Neural progenitor cell (in vitro differentiated cells): ENCODE results near the gene LPIN2. TPM values are rescaled to one million over a fixed set of nuclear protein-coding genes. Genes with fewer than 3 reads are reported as not detected.
A peak's percentile ranks its signal among the peaks of the same experiment; 100 is the strongest.

ENCODE experiments used
- DNase-seq: peaks from one replicate; pipeline ENCODE4 v3.0.0-alpha.2; 2016; ENCODE audit warnings: low spot score
- H2AFZ ChIP-seq: fragments of 200-600 bp; sonication (generic); replicated peaks from 2 replicates; pipeline ENCODE4 v1.6.1; 2016; ENCODE audit warnings: antibody characterized with exemption
- H3F3A ChIP-seq: fragments of 200-600 bp; sonication (generic); 2 replicates; pipeline ENCODE4 v1.6.1; 2016; ENCODE audit warnings: antibody characterized with exemption, low read depth
- H3K27ac ChIP-seq: fragments of 200-600 bp; sonication (generic); 2 replicates; pipeline ENCODE4 v1.5.1; 2016; ENCODE audit warnings: mild to moderate bottlenecking
- H3K27me3 ChIP-seq: fragments of 200-600 bp; sonication (generic); 2 replicates; pipeline ENCODE4 v1.6.1; 2016; ENCODE audit warnings: mild to moderate bottlenecking, moderate library complexity
- H3K36me3 ChIP-seq: fragments of 200-600 bp; sonication (generic); 2 replicates; pipeline ENCODE4 v1.5.1; 2016
- H3K4me1 ChIP-seq: fragments of 200-600 bp; sonication (generic); 2 replicates; pipeline ENCODE4 v1.6.1; 2016; ENCODE audit warnings: mixed run types
- H3K4me2 ChIP-seq: fragments of 200-600 bp; sonication (generic); 2 replicates; pipeline ENCODE4 v1.6.1; 2016
- H3K4me3 ChIP-seq: fragments of 200-600 bp; sonication (generic); 2 replicates; pipeline ENCODE4 v1.5.1; 2016
- H3K79me2 ChIP-seq: fragments of 200-600 bp; sonication (generic); 2 replicates; pipeline ENCODE4 v1.6.1; 2016; ENCODE audit warnings: low read depth
- H3K9ac ChIP-seq: fragments of 200-600 bp; sonication (generic); 2 replicates; pipeline ENCODE4 v1.6.1; 2016
- H3K9me3 ChIP-seq: fragments of 200-600 bp; sonication (generic); 2 replicates; pipeline ENCODE4 v1.5.1; 2016; ENCODE audit warnings: low read depth
- H4K20me1 ChIP-seq: fragments of 200-600 bp; sonication (generic); 2 replicates; pipeline ENCODE4 v1.6.1; 2016; ENCODE audit warnings: low read depth
- H3K27ac Mint-ChIP-seq: 3 replicates; pipeline ENCODE4 v1.8.0; 2021; ENCODE audit warnings: mixed read lengths
- H3K27me3 Mint-ChIP-seq: 2 replicates; pipeline ENCODE4 v1.8.0; 2022; ENCODE audit warnings: low read depth, mild to moderate bottlenecking, inconsistent platforms, moderate library complexity, mixed read lengths; ENCODE audit not compliant: insufficient read depth
- H3K36me3 Mint-ChIP-seq: 3 replicates; pipeline ENCODE4 v1.8.0; 2021; ENCODE audit warnings: mixed read lengths
- H3K4me1 Mint-ChIP-seq: 3 replicates; pipeline ENCODE4 v1.8.0; 2021; ENCODE audit warnings: mixed read lengths
- H3K4me3 Mint-ChIP-seq: 3 replicates; pipeline ENCODE4 v1.8.0; 2021; ENCODE audit warnings: mild to moderate bottlenecking, moderate library complexity, mixed read lengths
- H3K9me3 Mint-ChIP-seq: 3 replicates; pipeline ENCODE4 v1.8.0; 2020; ENCODE audit warnings: mixed read lengths
- CTCF ChIP-seq: fragments of 200-600 bp; sonication (generic); IDR thresholded peaks from 2 replicates; pipeline ENCODE4 v1.5.1; 2017; ENCODE audit warnings: antibody characterized with exemption, mild to moderate bottlenecking
- EZH2 ChIP-seq: fragments of 200-600 bp; sonication (generic); IDR thresholded peaks from 2 replicates; pipeline ENCODE4 v1.6.1; 2017; ENCODE audit warnings: antibody characterized with exemption, mild to moderate bottlenecking, moderate library complexity
- EZH2phosphoT487 ChIP-seq: fragments of 200-600 bp; sonication (generic); IDR thresholded peaks from 2 replicates; pipeline ENCODE4 v1.6.1; 2017; ENCODE audit warnings: antibody characterized with exemption
- total RNA-seq: library from RNA; depleted of rRNA; stranded (reverse); fragments of >200 nt; gene quantifications from 2 replicates; pipeline ENCODE4 v1.2.3, GENCODE V29; 2015; ENCODE audit warnings: low replicate concordance

The LPIN2 gene
- total RNA-seq, 1 donor from 2014 or later: 32.1 TPM

GRCh38 chr18:2969695-2970094 is 43.2 kb downstream of the LPIN2 start:
- peaks cover 25% of the 10 kb centered on the region for H3K4me1 Mint-ChIP-seq
- Histone ChIP-seq H3K36me3 (no peaks in the 10 kb centered on the region), H3K27me3 (no peaks in the 10 kb centered on the region), H3K4me3 (no peak overlapping the region), H3K9ac (no peak overlapping the region), H3K4me2 (peak overlapping the region; percentile 43), H3K4me1 (peaks cover 21% of the 10 kb centered on the region), H3K27ac (no peak overlapping the region), H3F3A (peaks cover 15% of the 10 kb centered on the region), H3K79me2 (peaks cover 88% of the 10 kb centered on the region), H2AFZ (no peak overlapping the region), H4K20me1 (no peaks in the 10 kb centered on the region), H3K9me3 (no peaks in the 10 kb centered on the region)
- DNase-seq: no peak
- peaks cover 9% of the 10 kb centered on the region for H3K36me3 Mint-ChIP-seq
- H3K27me3 Mint-ChIP-seq: no peaks in the 10 kb centered on the region
- TF ChIP-seq EZH2: no peak
- TF ChIP-seq EZH2phosphoT487: no peak
- TF ChIP-seq CTCF: no peak
- H3K27ac Mint-ChIP-seq: no peak overlapping the region
- no peaks in the 10 kb centered on the region for H3K9me3 Mint-ChIP-seq
- H3K4me3 Mint-ChIP-seq: no peak overlapping the region

DNA sequence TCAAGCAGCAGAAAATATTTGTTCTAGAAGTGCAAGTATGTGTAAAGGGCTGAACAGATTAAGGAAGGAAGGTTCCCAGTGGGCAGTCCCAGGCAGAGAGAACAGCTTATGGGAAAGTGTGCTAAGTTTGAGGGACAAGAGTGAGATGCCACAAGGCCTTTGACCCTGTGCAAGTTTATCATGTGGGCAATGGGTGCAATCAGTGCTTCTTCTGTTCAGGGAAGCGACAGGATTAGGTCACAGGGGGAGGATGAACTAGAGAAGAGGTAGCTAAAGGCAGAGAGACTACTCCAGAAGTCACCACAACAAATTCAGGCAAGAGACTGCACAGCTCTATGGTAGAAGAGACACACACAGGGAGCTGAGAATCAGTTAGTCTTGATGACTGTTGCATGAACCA is 44.3 kb downstream of the LPIN2 start:
- peaks cover 15% of the 10 kb centered on the region for H3F3A ChIP-seq
- no peaks in the 10 kb centered on the region for H3K36me3 ChIP-seq
- H3K9ac ChIP-seq: no peak overlapping the region
- H3K27ac Mint-ChIP-seq: peak overlapping the region; percentile 34
- no peaks in the 10 kb centered on the region for H3K27me3 ChIP-seq
- no peaks in the 10 kb centered on the region for H3K9me3 ChIP-seq
- no peaks in the 10 kb centered on the region for H3K27me3 Mint-ChIP-seq
- H3K4me1 Mint-ChIP-seq: peaks cover 26% of the 10 kb centered on the region
- no peak for DNase-seq
- H3K4me1 ChIP-seq: peaks cover 21% of the 10 kb centered on the region
- no peaks in the 10 kb centered on the region for H3K9me3 Mint-ChIP-seq
- H4K20me1 ChIP-seq: no peaks in the 10 kb centered on the region
- H3K36me3 Mint-ChIP-seq: peaks cover 12% of the 10 kb centered on the region
- peaks cover 82% of the 10 kb centered on the region for H3K79me2 ChIP-seq
- H3K27ac ChIP-seq: peak overlapping the region; percentile 39
- no peak for TF ChIP-seq EZH2
- TF ChIP-seq EZH2phosphoT487: no peak
- TF ChIP-seq CTCF: no peak
- no peak overlapping the region for H2AFZ ChIP-seq
- peak overlapping the region; percentile 43 for H3K4me2 ChIP-seq
- H3K4me3 ChIP-seq: no peak overlapping the region
- no peak overlapping the region for H3K4me3 Mint-ChIP-seq

DNA sequence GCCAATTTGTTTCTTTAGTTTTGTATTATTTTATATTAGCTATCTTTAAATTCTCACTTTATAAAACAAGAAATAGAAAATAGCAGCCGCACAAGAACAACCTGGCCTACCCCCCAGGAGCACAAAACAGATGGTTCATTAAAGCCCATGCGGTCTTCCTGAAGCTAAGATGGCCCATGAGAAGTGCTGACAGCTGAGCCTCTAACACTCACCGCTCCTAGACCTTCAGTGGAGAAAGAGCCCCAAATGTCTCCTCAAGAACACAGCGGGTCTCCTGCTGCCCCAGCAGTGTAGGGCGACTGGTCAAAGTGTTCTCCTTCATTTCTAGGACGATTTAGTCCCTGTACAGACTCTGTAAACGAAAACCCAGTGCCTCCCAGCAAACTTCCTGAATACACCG is 45.1 kb downstream of the LPIN2 start:
- Histone ChIP-seq H3F3A (peaks cover 15% of the 10 kb centered on the region), H3K4me3 (no peak overlapping the region), H3K9ac (no peak overlapping the region), H3K79me2 (peaks cover 80% of the 10 kb centered on the region), H3K27me3 (no peaks in the 10 kb centered on the region), H3K4me2 (no peak overlapping the region), H3K4me1 (peaks cover 21% of the 10 kb centered on the region), H2AFZ (no peak overlapping the region), H3K27ac (no peak overlapping the region), H4K20me1 (no peaks in the 10 kb centered on the region), H3K9me3 (no peaks in the 10 kb centered on the region), H3K36me3 (no peaks in the 10 kb centered on the region)
- H3K9me3 Mint-ChIP-seq: no peaks in the 10 kb centered on the region
- no peak for DNase-seq
- peaks cover 34% of the 10 kb centered on the region for H3K4me1 Mint-ChIP-seq
- TF ChIP-seq CTCF (no peak), EZH2 (no peak), EZH2phosphoT487 (no peak)
- H3K36me3 Mint-ChIP-seq: peaks cover 12% of the 10 kb centered on the region
- H3K27ac Mint-ChIP-seq: no peak overlapping the region
- no peaks in the 10 kb centered on the region for H3K27me3 Mint-ChIP-seq
- H3K4me3 Mint-ChIP-seq: no peak overlapping the region
